Fibroblast of the aortic adventitia (primary cell): ENCODE measurements around the gene ADGRL4. TPM values are rescaled to one million over a fixed set of nuclear protein-coding genes. Genes with fewer than 3 reads are reported as not detected.

Source experiments
- DNase-seq: peaks from one replicate; pipeline ENCODE4 v3.0.0-alpha.2; 2010; ENCODE audit warnings: low read depth
- H3K4me3 ChIP-seq: 2 replicates; pipeline ENCODE4 v1.5.1; 2011; ENCODE audit warnings: low read depth, mild to moderate bottlenecking, control low read depth, low read length, moderate library complexity
- CTCF ChIP-seq: IDR thresholded peaks from 2 replicates; pipeline ENCODE4 v1.5.1; 2011; ENCODE audit warnings: mild to moderate bottlenecking, low read length, control low read depth, inconsistent platforms; ENCODE audit not compliant: insufficient read depth
- total RNA-seq: library from RNA; depleted of rRNA; stranded (reverse); fragments of >200 nt; gene quantifications from 2 replicates; pipeline ENCODE4 v1.2.3, GENCODE V29; 2012; ENCODE audit warnings: low replicate concordance

Gene ADGRL4
- total RNA-seq, 1 donor, result 139 TPM

- H3K4me3 ChIP-seq, result no peak overlapping the region
- peak; percentile 74 for DNase-seq
- no peak for TF ChIP-seq CTCF
These were observed 35.6 kb upstream of the ADGRL4 start for GRCh38 chr1:79042117-79042516.

GRCh38 chr1:79041666-79042065 is 35.1 kb upstream of the ADGRL4 start:
- no peak overlapping the region for H3K4me3 ChIP-seq
- peak; percentile 16 for DNase-seq
- TF ChIP-seq CTCF, result no peak

- TF ChIP-seq CTCF, result no peak
- H3K4me3 ChIP-seq, result peak overlapping the region; percentile 55
- peak; percentile 42 for DNase-seq
These were observed 34.0 kb upstream of the ADGRL4 start for GRCh38 chr1:79040424-79041082.

- no peak for DNase-seq
- no peak overlapping the region for H3K4me3 ChIP-seq
- no peak for TF ChIP-seq CTCF
These were observed 30.6 kb upstream of the ADGRL4 start for GRCh38 chr1:79037085-79037484.

GRCh38 chr1:79012500-79012899 is 6.0 kb upstream of the ADGRL4 start:
- no peak overlapping the region for H3K4me3 ChIP-seq
- no peak for DNase-seq
- no peak for TF ChIP-seq CTCF

GRCh38 chr1:79010589-79010988 is 4.1 kb upstream of the ADGRL4 start:
- TF ChIP-seq CTCF, result no peak
- DNase-seq, result no peak
- H3K4me3 ChIP-seq, result no peak overlapping the region

- no peak for TF ChIP-seq CTCF
- peak; percentile 60 for DNase-seq
- H3K4me3 ChIP-seq, result peak overlapping the region; percentile 71
These were observed 585 bp downstream of the ADGRL4 start for GRCh38 chr1:79005945-79006344.
